Cerebellar cortex (tissue), 1 donor: ENCODE results near the gene KIFC3.
A peak's percentile ranks its signal among the peaks of the same experiment; 100 is the strongest.
"Not testable (repeated sequence)": the region's sequence is repeated elsewhere in the genome, so short reads cannot be mapped to it uniquely, and the experiment has no call there.

Experiments used
- DNase-seq: peaks from one replicate; pipeline ENCODE4 v3.0.0-alpha.2; 2015; ENCODE audit warnings: low spot score

The KIFC3 gene

DNA sequence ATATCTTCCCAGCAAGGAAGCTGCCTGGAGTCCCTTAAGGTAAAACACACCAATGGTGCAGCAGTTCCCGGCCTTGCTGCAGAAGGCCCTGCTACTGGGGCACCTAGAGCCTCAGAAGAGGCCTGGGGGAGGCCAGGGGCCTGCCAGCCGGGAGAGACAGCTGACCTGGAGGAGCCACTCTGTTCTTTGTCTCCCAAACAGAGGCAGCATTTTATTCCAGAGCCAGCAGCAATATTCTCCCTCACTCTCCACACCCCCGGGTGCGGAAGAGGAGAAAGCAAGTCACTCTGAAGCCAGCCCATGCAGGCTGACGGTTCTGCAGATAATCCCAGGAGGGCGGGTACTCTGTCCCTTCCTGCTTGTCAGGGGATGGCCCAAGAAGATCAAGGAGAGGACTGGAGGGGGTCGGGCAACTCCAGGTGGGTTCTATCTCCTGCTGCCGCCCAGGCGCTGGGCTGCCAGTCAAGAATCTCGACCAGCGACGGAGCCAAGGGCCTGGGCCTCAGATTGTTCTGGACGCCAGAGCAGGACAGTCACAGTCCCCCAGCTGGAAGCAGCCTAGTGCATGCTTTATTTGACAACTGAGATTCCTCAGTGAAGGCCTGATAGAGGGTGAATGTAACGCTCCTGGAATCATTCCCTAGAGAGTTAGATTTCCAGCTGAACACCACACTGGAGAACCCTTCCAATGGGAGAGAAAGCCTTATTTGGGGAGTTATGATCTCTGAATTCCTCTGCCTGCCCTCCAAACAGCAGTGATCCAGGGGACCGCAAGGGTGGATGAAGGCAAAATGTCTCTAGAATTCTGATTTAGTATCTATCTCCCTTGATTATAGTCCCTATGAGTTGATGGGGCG, 1.1 kb upstream of the KIFC3 start:
- no peak for DNase-seq

DNA sequence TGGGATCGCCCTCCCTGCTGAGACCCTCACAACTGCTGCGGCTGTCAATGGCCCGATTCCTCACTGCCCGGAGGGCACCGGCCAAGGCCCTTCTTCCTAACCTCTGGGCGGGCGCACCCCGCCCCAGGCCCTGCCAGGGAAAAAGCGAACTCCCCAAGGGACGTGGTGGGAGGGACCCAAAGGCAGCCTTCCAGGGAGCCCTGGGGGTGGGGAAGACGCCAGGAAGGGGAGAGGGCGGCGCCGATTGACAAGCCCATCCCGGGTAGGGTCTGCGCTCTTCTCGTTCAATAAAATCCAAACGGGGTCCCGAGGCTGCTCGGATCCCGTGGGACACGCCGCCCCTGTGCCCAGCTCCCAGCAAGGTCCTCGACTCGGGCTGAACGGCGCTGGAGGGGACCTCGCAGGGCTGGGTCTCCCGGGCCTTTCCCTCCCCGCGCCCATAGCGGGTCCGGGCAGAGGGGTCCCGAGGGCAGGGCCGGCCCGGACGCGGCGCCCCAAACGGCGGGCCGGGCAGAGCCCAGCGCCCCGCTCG, 416 bp downstream of the KIFC3 start:
- DNase-seq, result no peak

DNA sequence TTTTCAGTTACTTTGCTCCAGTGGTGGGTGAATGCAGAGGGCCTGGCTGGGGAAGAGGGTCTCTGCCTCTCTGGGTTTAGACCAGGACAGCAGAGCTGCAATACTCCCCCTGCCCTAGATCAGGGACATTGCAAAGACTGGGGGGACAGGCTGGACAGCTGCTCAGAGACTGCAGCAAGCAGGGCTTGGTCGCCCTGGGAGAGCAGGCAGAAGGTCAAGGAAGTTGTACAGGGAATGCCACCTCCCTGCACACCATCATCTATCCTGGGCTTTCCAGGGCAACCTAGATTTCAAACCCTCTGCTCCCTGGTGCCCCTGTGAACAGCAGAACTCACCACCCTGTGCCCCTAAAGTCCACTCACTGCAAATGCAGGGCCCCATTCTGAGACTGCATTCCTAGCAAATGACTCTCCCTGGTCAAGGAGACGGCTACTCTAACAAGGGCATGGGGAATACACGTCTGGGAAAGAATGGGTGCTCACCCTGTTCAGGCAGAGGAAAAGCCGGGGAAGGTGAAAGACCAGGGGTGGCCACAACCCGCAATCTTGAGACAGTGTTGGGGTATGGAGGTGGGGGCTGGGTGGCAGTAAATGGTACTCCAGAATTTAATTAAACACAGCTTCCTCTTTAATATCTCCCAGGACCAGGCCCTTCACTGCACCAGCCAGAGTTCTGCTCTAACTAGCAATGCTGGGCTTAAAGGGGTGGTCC, 1.0 kb downstream of the KIFC3 start:
- DNase-seq, result no peak

DNA sequence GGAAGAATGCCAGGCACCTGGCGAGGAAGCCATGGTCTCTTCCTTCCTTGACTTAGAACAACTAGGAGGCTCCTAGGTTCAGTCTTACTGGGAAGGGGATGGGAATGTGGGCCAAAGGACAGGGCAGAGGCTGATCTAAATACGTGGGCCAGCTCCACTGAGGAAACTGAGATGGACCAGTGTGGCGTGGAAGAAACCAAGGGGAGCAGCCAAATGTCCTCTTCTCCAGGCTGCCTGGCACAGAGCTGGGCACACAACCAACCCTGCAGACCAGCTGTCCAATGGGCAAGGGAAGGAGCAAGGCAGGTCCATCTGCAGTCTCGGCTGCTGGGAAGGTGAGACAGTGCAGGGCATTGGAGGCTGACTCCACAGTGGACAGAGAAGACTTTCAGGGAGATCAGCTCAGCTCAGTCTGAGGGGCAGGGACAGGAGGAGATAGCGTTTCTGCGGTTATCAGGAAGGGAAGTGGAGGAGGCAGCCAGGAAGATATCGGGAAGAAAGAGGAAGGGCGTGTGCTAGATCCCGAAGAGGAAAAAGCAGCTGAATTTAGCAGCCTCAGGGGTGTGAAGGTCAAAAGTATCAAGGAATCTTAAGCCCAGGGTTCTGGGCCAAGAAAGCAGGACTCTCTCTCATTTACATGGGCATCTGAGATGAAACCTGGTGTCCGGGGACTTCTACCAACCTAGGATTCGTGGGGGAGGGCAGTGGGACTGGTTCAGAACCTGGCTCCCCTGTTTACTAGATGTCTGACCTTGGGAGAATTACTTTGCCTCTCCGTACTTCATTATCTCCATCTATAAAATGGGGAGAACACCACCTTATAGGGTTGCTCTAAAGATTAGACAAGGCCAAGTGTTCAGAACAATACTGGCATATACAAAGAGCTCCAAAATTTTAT, 1.8 kb downstream of the KIFC3 start:
- no peak for DNase-seq

DNA sequence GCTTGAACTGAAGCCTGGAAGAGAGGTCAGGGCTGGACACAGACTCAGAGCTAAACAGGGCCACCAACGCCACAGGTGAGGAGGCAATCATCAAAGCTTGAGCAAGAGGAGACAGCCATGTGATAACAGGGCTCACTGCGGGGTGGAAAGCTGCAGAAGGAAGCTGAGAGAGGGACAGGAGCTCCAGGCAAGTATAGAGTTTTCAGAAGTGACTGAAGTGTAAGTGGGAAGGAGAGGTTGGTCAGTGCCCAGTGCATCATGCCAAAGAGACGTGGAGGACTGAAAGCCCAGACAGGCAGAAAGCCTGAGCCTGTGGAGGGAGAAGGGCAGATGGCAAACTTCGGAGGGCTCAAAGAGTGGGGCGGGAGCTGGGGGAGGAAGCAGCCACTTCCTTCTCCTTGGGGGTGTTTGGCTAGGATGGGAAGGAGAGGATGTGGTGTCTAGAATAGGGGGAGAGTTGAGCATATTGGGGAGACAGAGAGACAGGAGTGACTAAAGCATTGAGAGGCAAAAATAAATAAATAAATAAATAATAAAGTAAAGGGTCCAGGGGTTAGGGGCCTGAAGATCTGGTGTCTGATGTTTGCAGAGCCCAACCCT, 2.6 kb downstream of the KIFC3 start:
- DNase-seq, result no peak

DNA sequence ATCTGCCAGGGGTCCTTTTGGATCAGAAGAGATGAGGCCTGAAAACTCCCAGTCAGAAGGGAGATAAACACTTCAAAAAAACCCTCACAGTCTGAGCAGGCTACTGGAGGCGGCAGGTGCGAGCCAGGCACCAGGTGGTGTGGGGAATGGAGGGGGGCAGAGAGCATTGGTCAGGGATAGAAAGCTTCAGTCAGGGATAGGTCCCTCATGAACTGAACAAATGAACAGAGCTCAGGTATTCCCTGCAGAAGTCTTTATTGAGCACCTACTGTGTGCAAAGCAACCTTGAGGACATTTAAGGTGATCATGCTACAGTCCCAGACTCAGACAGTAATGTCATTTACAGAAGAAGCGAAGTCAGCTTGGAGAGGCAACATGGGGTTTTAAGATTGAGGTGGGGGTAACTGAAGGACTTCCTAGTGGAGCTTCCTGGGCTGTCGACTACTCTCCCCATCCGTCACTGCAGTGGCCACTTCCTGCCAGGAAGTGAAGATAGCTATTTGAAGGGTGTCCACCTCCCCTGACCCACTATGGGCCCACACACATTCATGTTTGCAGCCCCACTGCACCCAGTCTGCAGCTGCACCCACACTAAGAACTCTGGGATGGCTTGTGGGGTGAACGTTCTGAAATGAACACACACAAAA, 3.2 kb downstream of the KIFC3 start:
- DNase-seq, result no peak

DNA sequence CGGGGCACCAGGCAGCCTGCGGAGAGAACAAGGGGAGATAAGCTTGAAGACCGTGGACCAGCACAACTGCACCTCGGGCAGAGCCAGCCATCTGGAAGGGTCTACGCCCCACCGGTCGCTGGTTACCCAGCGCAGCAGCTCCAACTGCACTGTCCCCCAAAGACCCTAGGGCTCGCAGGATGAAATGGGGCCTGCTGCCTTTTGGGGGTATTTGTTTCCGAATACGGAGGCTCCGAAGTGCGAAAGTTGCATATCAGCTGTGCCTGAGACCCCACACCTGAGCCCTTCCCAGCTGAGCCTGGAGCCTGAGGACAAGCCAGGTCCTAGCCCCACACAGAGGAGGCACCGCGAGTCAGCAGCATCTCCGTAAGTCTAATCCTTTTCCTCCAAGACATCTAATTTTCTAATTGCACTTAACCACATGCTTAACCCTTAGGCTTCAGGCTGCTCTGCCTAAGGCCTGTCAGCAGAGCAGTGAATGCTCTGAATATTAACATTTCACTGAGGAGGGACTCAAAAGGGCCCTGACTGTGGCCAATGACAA, 4.0 kb downstream of the KIFC3 start:
- DNase-seq, result no peak

DNA sequence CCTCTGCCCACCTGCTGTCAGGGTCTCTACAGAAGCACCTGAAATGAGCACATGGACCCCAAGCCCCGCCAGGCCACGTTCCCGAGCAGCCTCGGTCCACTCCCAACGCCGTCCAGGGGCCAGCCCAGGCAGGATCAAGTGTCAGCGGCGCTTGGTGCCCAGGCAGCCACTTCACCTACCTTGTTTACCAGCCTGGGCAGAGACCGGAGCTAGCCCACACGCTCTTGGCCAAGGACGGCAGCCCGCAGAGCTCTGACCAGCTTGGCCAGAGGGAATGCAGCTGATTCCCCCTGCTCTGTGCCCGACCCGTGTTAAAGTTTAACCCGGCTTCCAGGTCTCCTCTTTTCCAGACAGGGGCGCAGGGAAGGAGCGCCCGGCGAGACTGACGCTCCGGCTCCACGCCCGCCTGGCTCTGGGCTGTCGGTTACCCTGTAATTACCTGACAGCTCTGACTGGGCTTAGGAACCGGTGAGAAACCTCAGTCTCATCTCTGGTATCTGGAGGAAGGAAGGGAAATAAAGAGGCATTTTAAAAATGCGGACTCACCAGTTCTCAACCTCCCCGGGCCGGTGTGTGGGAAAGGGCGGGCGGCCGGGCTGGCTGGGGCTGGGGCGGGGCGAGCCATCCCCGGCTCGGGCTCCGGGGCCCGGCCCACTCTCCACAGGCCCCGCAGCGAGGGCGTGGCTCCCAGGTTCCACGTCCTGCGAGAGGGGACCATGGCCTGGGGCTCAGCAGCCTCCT, 4.6 kb downstream of the KIFC3 start:
- no peak for DNase-seq

DNA sequence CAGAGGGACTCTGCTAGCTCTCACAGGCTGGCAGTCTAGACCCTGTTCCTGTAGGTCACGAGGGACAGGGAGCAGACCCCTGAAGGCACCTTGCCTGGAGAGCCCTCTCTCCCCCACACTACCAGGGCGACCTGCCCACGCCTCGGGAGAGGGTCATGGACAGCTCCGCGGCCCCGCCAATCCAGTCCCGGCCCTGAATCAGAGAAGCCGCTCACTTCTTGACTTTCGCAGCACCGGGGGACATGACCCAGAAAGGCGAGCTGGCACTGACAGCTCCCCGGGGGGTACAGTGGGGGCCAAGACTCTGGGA, 5.1 kb downstream of the KIFC3 start:
- no peak for DNase-seq

DNA sequence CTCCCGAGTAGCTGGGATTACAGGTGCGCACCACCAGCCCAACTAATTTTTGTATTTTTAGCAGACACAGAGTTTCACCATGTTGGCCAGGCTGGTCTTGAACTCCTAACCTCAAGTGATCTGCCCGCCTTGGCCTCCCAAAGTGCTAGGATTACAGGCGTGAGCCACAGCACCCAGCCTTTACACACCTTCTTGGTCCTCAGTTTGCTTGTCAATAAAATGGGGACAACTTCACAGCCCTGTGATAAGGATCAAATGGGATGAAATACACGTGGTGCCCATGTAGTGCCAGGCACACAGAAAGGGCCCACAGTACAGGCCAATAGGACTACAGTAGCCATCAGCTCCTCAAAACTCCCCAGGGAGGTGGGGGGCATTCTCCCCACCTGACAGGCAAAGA, 6.3 kb downstream of the KIFC3 start:
- DNase-seq, result not testable (repeated sequence)

DNA sequence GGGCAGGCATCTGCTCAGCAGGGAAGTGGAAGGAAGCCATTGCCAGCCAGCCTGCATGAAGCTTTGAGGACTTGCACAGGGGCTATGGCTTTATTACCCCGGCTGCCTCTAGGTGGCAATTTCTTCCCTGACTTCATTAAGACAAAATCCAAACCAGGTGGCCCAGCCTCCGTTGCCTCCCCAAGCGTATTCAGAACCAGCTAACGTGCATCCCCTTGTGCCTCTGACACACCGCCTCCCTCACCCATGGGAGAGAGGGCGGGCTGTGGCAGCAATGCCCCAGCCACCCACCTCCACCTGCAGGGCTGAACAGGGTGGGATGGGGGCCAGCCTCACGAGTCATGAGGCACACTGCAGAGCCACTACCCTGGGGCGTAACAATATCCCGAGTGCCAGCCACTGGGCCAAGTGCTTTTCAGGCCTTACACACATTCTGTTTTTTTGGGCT, 6.8 kb downstream of the KIFC3 start:
- DNase-seq, result peak; percentile 68

DNA sequence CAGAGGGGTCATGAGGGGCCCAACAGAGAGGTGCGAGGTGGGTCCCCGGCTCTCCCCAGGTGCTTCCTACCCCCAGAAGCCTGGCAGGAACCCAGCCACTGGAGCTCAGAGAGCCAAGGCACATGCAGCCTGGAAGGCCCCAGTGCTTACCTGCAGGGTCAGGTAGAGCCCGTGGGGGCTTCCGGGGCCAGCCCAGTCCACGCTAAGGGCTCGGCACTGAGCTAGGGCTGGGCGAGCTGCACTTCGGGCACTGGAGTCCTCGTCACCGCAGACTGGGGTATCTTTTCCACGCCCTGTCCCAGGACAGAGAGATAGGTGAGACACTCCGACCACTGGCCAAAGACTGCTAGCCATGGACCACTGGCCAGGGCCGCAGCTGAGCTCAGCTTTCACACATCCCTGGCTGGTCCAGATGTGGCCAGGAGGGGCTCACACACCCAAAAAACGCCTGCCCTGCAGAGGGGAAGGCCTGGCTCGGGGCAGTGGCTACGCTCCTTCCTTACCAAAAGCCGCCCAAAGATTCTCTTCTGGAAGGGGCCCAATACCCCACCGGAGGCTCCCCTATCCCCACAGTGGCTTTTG, 7.4 kb downstream of the KIFC3 start:
- no peak for DNase-seq

DNA sequence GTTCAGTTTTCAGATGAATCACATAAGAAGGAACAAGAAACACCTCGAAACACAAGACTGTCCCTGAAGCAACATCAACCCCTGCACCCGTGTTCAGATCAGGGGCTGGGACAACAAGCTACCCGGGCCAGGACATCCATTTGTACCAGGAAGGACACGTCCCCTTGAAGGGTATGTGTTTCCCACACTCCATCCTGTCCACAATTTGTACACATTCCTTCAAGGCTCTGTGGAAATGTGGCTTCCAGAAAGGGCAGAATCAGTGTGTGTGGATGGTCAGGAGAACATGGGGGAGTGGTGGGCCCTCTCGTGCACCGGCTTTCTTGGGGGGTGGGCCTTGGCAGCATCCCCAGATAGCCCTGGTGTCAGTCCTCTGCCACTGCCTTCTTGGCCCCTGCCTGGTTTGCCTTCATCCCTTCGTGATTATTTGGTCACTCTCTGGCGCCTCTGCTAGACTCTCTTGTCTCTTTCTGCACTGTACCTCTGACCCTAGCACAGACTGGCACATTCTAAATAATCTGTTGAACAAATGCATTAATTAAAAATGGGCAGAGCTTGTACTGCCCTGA, 10.3 kb downstream of the KIFC3 start:
- DNase-seq, result no peak

DNA sequence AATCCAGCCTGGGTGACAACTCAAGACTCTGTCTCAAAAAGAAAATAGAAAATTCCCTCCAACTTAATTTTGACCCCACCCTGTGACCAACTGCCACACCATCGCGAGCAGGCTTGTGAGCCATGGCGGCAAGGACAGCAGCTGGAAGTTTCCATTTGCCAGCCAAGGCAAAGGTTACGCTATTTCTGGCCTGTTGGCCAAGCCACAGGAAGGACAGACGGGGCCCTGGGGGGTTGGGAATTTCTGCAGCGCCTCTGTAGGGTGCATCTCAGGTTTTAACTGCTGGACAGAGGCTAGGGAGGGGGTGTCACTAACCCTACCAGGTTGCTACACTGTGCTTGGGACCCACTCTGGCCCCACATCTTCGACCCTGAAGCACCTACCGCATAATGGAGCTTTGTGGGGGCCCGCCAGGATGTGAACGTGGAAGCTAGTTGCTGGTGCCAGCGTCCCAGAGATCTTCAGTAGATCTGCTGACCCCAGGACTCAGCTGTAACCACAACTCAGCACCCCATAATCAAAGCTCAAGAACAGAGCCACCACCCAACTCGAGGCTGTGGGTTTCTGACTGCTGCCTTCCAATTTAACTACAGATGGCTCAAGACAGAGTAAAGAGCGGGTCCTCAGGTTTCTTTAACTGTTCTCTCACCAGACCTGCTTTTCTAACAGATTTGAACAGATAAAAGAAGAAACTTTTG, 10.9 kb downstream of the KIFC3 start:
- DNase-seq, result no peak

DNA sequence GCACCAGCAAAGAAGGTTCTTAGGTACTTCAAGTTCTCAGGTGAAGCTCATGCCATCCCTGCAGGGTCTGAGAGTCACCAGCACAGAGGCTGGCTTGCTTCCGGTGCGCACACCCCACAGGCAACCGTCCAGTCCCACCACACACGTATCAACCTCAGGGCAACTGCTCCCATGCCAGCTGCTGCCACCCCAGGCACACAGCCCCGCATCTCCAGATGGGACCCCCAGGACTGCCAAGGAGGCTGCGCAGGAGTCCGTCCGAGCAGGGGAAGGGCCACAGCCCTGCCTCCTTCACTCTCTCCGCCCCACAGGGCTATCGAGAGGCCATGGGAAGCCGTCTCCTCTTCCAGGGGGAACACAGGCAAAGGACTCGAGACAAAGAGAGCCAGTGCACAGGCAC, 13.3 kb downstream of the KIFC3 start:
- no peak for DNase-seq

DNA sequence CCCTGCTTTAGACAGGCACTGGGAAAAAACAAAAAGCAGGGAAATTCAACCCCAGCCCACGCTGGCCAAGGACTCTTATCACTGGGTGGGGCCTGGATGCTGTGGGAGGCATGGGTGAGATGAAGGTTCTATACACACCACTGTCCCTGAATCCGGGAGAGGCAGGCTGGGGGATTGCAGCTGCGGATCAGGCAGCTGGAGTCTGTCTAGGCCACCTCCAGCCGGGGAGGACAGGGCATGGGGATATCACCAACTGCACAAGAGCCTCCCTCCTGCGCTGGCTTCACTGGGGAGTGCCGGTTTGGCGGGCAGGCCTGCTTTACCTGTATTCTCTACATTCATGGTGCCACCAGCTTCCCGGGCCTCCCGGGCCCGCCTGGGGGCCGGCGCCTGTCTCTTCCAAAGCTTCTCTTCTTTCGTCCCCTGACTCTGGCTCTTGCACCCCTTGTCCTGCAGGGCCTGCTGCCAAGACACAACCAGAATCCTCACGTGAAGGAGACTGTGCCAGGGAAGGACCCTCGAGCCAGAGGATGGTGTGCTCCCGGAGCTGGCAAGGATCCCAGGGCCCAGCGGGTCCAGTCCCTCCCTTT, 13.9 kb downstream of the KIFC3 start:
- DNase-seq, result no peak

DNA sequence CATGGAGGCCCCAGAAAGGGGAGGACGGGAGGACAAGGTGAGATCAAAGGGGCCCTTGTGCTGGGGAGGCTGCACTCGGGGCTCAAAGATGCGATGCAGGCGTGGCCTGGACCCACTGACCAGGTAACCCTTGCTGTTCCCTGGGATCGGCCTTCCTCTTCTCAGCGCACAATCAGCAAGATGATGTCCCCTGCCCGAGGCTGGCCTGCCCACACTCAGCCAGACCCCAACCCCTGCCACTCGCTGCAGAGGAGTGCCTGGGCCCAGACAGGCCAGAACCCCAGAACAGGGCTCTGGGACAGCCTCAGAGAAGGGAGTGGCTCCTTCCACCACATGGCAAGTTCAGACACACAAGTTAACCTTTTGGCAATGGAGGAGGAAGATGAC, 14.8 kb downstream of the KIFC3 start:
- no peak for DNase-seq

DNA sequence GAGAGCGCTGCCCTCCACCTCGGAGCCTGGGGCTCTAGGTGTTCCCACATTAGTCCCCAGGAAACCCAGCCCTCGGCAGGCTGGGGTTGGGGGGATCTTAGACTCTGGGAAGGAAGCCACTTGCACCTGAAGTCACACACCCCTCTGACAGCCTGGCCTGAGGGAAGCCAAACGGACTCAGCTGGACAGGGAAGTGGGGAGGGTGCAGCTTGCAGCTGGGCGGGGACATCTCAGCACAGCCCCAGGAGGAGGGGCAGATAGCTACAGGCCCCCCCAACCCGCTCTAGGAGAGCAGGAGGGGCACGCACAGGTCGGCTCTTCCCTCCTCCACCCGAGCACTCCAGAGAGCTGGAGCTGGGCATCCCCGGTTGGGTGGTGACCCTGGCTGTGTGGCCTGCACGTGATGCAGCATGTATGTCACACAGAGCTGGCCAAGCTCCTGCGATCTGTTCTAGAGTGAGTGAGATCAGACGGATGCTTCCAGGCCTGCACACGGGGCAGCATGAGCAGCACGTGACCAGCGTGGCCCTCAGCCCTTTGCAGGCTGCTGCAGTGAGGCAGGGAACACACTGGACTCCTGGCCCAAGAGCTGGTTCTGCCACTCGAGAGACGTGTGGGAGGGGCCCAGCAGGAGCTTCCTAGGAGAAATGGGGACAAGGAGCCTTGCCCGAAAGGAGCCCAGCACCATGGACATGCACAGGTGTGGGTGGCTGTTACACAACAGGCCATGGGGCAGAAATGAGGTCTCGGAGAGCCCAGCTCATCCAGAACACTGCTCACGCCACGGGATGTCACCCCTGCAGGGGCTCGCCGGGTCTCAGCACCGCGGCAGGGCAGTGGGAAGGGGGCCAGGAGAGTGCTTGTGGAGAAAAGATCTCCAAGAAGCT, 15.4 kb downstream of the KIFC3 start:
- DNase-seq, result no peak
